Measurements from ENCODE around the gene GFPT1. TPM values are rescaled to one million over a fixed set of nuclear protein-coding genes. Genes with fewer than 3 reads are reported as not detected.

Gene GFPT1
- total and polyA plus RNA-seq, 2 experiments from 2014 or later = 60.8 to 62.0 TPM

GRCh38 chr2:69316550-69316949 lies 70.5 kb downstream of the GFPT1 start (continued):
- TF ChIP-seq REST (IDR thresholded peaks at IDR 0.05; ENCODE audit: unreplicated experiment) (no peak), ZNF114 (CRISPR knock-in tag; IDR thresholded peaks at IDR 0.05) (no peak), POLR2AphosphoS5 (IDR thresholded peaks at IDR 0.05; ENCODE audit: low read depth) (no peak), ETS1 (IDR thresholded peaks at IDR 0.05) (no peak), JUNB (IDR thresholded peaks at IDR 0.05; ENCODE audit: unreplicated experiment) (no peak), CREB1 (CRISPR knock-in tag; IDR thresholded peaks at IDR 0.05; ENCODE audit: low read depth) (no peak)

GRCh38 chr2:69315160-69315761 lies 71.8 kb downstream of the GFPT1 start:
- Histone ChIP-seq H3K4me3 (no peak overlapping the region), H3K27ac (ENCODE audit: low read depth) (no peak overlapping the region), H3F3A (replicated peaks; ENCODE audit: low read depth) (no peaks in the 10 kb centered on the region), H3K4me1 (ENCODE audit: insufficient read depth) (no peaks in the 10 kb centered on the region), H3K36me3 (ENCODE audit: insufficient read depth) (0 out of 2 replicates have a peak, but pooled peaks cover 2% of the 10 kb centered on the region), H3K9me2 (ENCODE audit: insufficient read depth) (no peaks in the 10 kb centered on the region), H2AFZ (no peak overlapping the region), H3K4me2 (no peak overlapping the region), H3K79me2 (replicated peaks; ENCODE audit: insufficient read depth) (no peaks in the 10 kb centered on the region), H3K27me3 (ENCODE audit: insufficient read depth) (no peaks in the 10 kb centered on the region), H4K20me1 (replicated peaks; ENCODE audit: insufficient read depth) (no peaks in the 10 kb centered on the region)
- Mint-ChIP-seq H3K27me3 (ENCODE audit: insufficient read depth, low read depth, poor library complexity) (no peaks in the 10 kb centered on the region), H3K4me1 (peaks cover 3% of the 10 kb centered on the region; the same call in 1 of the 3 replicates), H3K36me3 (ENCODE audit: low read depth) (peaks cover 28% of the 10 kb centered on the region), H3K27ac (no peak overlapping the region), H3K9me3 (peaks cover 12% of the 10 kb centered on the region), H3K4me3 (no peak overlapping the region)
- DNase-seq (ENCODE audit: low spot score) (no peak), ATAC-seq (no peak)
- TF ChIP-seq EZH2phosphoT487 (IDR thresholded peaks at IDR 0.05; ENCODE audit: unreplicated experiment) (no peak), ZNF114 (CRISPR knock-in tag; IDR thresholded peaks at IDR 0.05) (no peak), ZNF462 (CRISPR knock-in tag; IDR thresholded peaks at IDR 0.05) (no peak), STAT1 (IDR thresholded peaks at IDR 0.05; ENCODE audit: unreplicated experiment) (no peak), POLR2AphosphoS5 (IDR thresholded peaks at IDR 0.05; ENCODE audit: low read depth) (no peak), ZNF331 (CRISPR knock-in tag; IDR thresholded peaks at IDR 0.05; ENCODE audit: low read depth) (no peak), EZH2 (IDR thresholded peaks at IDR 0.05; ENCODE audit: low read depth, unreplicated experiment) (no peak), JUNB (IDR thresholded peaks at IDR 0.05; ENCODE audit: unreplicated experiment) (no peak), CTCF (conservative IDR thresholded peaks at IDR 0.05; ENCODE audit: low read depth in 2 of 2) (no peak)

Measured in GM23338 (cell line).